ENCODE data around the gene DUSP9.

Gene DUSP9

GRCh38 chrX:153638436-153639176, 8.4 kb upstream of the DUSP9 start:
- H3K27ac ChIP-seq = no peak overlapping the region
- no peak for TF ChIP-seq CTCF (conservative IDR thresholded peaks at IDR 0.05)

GRCh38 chrX:153639177-153640044, 7.6 kb upstream of the DUSP9 start:
- no peak for TF ChIP-seq CTCF (conservative IDR thresholded peaks at IDR 0.05)
- no peak overlapping the region for H3K27ac ChIP-seq

GRCh38 chrX:153640045-153640686, 6.8 kb upstream of the DUSP9 start:
- no peak overlapping the region for H3K27ac ChIP-seq
- no peak for TF ChIP-seq CTCF (conservative IDR thresholded peaks at IDR 0.05)

DNA sequence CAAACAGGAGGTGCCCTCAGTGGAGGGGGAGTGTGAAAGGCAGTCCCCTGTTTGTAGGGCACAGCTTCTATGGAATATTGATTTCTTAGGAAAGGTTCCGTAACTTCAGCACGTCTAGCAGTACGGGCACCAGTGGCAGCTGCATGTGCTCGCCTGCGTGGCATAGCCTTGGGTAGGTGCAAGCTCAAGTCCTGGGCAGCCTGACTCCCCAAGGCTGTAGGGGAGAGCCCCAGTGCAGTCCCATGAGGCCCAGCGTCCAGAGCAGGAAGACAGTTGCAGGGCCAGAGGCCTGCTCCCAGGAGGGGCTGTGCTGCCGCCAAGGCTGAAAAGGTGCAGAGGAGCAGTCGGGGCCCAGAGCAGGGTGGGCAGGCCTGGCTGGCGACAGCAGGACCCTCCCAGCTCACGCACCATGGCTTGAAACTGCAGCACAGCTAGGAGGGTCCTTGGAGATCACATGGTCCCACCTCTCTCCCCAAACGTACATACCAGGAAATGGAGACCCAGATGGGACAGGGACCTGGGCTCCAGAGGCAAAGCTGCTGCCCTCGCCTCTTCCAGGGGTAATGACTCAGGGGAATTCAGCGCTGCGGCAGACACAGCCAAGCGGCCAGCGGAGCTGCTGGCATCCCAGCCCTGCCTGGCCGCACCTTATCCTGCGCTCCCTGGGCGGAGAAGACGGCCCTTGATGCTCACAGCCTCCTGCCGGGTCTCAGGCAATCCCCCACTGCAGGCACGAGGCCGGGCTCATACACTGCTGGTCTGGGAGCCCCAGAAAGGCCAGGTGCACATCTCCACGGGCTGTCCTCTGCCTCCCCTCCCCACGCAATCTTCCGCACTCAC, 6.0 kb upstream of the DUSP9 start:
- H3K27ac ChIP-seq = no peak overlapping the region
- no peak for TF ChIP-seq CTCF (conservative IDR thresholded peaks at IDR 0.05)

DNA sequence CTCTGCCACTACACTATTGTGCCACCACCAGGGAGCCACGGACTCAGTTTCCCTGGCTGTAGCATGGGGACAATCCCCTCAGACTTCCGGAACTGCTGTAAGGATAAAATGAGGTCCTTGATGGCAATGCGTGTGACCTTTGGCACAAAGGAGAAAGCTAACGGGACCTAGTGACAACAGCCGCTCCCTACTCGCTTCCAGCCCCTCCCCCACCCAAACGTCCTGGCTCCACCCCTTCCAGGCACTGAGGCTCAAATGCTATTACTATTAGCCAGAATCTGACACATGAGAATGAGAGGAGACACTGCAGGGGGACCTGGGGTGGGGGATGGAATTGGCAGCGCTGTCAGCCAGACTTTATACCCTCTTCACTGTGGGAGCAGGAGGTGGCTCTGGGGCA, 5.4 kb upstream of the DUSP9 start:
- no peak for TF ChIP-seq CTCF (conservative IDR thresholded peaks at IDR 0.05)
- H3K27ac ChIP-seq = no peak overlapping the region

GRCh38 chrX:153642051-153642654, 4.8 kb upstream of the DUSP9 start:
- no peak overlapping the region for H3K27ac ChIP-seq
- TF ChIP-seq CTCF (conservative IDR thresholded peaks at IDR 0.05) = no peak

Measured in VCaP (cell line).